Activated T-cell treated with anti-CD3 and anti-CD28 coated beads for 48 hours (primary cell): Measurements from ENCODE around the gene CYP17A1.
"Not testable (repeated sequence)": the region's sequence is repeated elsewhere in the genome, so short reads cannot be mapped to it uniquely, and the experiment has no call there.

ENCODE experiments used
- DNase-seq: peaks from one replicate; pipeline ENCODE4 v3.0.0-alpha.2; 2020; ENCODE audit warnings: low read depth

Gene CYP17A1

DNA sequence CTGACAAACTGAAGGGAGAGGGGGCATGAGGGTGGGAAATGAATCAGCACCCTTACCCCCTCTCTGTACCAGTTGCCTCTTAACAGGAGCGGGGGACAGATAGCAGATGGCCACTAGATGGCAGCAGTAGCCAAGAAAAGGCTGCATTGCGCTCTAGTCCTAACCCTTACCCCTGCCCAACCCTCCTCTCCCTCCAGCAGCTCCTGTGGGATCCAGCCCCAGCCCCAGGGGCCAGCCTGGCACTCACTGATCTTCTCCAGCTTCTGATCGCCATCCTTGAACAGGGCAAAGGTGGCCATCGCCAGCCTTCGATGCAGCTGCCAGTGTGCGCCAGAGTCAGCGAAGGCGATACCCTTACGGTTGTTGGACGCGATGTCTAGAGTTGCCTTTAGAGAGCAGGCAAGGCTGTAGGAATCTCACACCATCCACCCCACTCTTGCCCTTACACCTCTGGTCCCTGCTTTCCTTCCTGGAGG is 2.2 kb downstream of the CYP17A1 start:
- peak; percentile 54 for DNase-seq

DNA sequence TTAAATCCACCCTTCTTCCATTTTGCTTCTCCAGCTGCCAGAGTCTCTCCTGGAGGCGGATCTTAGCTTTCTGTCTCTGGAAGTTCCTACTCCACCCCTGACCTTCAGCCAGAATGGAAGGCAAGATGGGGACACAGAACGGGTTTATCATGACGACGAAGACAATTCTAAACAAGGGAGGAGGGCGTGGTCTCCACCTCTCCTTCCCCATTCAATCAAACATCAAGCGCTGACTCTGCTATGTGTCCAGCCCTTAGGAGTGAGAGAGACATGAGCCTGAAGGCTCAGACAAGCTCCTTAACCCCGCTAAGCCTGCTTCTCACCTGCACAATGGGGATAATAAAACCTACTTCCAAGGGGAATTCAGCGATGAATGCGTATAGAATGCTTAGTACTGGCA is 3.1 kb downstream of the CYP17A1 start:
- DNase-seq = no peak

DNA sequence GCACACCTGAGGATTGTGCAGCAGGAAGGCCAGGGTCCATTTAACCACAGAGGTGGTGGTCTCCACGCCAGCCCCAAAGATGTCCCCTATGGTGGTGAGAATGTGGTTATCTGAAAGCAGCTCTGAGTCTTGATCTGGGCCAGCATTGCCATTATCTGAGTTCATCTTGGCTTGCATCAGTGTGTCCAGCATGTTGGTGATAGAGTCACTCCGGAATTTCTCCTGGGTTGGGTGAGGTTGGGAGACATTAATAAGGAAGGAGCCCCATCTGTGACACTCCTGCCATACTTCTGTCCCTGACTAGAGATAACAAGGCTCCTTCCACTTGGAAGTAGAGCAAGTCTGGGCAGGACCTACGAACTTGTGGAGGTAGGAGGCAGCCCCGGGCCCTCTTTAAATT is 4.2 kb downstream of the CYP17A1 start:
- no peak for DNase-seq

DNA sequence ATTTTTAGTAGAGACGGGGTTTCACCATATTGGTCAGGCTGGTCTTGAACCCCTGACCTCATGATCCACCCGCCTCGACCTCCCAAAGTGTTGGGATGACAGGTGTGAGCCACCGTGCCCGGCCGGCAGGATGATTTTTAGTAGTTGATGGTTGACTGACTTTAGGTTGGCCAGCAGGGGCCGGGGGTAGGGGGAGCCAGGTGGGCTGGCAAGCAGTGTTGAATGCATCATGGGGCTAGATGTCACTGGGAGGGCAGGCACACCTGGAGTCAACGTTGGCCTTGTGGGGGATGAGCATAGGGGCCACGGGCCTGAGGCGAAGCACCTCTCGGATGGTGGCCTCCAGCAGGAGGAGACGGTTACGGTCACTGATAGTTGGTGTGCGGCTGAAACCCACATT is 5.0 kb downstream of the CYP17A1 start:
- DNase-seq = no peak

DNA sequence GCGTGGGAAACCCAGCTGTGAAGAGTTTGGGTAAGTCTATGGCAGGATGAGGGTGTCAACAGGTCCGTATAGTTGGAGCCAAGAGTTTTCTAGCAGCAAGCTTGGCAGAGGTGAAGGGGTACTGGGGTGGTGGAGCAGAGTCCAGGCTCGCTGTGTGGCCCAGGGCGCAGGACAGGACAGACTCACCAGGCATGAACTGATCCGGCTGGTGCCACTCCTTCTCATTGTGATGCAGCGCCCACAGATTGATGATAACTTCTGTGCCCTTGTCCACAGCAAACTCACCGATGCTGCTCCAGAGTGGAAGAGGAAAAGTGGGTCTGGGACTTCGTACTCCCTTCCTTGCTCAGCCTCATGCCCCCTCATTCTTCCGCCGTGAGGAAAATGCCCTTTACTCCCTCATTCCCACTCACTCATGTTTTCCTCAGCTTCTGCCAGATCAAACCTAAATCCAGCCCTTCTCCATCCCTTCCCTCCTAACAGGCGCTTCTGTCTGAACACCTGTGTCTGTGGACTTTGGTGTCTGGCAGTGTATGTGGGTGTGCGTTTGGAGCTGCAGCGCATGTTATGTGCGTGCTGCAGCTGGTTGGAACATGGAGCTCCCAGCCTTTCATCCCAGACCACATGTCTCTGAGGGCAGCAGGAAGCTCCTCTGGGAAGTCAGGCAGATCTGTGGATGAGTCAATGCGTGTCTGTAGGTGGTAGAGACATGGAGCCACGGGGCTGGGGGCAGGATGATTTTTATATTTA is 5.7 kb downstream of the CYP17A1 start:
- DNase-seq = no peak

DNA sequence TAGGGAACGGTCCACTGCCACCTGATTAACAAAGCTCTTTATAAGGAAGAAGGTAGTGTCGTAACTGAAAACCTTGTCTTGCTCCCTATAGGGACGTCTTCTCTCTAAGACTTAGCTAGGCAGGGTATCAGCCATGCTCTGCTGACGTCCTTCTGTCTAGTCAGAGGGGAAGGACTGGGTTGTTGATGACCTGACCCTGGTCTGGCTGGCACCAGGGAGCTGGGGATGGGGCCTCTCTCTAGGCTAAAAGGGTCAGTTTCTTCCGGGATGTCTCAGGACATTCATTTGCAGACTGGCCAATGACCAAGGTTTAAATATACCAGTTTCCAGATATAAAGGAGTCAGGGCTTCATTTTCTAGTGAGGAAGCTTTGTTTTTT is 9.6 kb downstream of the CYP17A1 start:
- no peak for DNase-seq

DNA sequence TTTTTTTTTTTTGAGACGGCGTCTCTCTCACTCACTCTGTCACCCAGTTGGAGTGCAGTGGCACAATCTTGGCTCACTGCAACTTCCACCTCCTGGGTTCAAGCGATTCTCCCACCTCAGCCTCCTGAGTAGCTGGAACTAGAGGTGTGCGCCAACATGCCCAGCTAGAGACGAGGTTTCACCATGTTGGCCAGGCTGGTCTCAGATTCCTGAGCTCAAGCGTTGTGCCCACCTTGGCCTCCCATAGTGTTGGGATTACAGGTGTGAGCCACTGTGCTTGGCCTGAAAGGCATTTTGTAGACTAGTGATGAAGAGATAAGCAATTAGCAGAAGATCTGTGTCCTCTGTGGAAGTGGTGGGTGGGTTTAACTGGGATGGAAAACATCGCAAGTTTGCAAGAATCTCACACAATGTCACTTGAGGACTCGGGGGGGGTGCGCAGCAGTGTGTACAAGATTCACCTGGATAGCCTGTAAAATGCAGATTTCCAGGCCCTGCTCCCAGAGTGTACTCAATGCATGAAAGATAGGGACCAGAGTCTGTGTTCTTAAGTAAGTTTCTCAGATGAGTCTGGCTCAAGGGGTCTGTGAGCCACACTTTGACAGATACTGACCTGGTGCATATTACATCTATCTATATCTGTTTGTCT is 10.9 kb downstream of the CYP17A1 start:
- no peak for DNase-seq

DNA sequence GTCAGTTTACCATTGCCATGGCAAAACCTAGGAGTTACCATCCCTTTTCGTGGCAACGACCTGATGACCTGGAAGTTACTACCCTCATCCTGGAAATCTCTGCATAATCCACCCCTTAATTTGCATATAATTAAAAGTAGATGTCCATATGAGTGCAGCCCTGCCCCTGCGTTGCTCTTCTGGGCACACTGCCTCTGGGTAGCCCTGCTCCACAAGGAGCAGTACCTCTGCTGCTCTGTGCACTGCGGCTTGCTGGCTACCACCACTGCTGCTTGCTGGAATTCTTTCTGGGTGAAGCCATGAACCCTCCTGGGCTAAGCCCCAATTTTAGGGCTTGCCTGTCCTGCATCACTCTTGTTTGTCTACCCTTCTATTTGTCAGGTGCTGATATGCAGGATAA is 12.5 kb downstream of the CYP17A1 start:
- no peak for DNase-seq

DNA sequence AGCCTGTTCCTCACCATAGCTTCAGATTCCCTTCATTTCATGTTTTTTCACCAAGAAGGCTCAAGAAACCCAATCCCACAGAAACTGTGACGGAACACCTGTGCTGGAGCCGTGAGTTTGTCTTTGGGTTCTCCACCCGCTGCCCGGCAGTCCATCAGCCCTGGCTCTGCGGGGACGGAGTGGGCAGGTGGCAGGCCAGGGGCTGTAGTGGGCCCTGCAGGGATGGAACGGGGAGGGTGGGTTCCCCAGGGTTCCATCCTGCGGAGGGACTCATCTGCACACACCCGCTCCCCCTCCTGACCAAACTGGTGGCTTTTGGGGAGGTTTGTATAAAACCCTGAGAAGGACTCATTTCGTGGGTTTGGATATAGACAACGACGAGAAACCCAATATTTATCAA is 15.0 kb downstream of the CYP17A1 start:
- DNase-seq = no peak

DNA sequence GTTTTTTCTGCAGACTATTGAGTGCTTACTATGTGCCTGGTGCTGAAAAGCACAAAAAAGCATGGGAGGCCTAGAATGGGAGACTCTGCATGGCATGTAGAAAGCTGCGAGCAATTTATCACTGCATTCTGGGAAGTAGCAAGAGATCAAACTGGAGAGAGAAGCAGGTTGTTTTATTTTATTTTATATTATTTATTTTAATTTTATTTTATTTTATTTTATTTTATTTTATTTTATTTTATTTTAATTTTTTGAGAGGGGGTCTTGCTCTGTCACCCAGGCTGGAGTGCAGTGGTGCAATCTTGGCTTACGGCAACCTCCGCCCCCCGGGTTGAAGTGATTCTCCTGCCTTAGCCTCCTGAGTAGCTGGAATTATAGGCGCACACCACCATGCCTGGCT is 17.2 kb downstream of the CYP17A1 start:
- not testable (repeated sequence) for DNase-seq

DNA sequence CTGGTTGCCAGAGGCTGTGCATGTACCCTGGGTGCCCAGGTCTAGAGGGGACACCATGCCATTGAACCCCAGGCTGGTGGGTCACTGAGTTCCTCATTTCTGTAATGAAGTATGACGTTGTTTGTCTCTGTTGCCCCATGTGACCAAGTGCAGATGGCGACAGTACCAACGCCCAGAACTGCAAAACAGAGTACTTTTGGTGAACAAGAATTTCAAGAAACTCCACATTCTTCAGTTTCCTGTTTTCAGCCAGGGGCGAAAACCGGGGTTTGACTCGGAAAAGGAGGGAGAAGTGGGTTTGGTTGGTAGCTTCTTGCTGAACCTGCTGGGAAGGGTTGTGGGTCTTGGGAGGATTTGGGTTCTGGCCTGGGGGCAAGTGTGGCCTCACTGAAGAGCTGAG is 18.2 kb downstream of the CYP17A1 start:
- DNase-seq = no peak

DNA sequence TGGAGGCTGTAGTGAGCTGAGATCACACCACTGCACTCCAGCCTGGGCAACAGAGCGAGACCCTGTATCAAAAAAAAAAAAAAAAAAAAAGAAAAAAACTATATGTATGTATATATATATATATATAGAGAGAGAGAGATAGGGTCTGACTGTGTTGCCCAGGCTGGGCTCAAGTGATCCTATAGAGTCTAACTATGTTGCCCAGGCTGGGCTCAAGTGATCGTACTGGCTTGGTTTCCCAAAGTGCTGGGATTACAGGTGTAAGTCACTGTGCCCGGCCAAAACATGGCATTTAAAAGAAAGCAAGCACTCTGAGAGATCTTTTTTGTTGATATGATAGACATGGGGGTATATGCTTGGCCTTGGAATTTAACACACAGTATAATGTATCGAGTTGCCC is 20.0 kb downstream of the CYP17A1 start:
- DNase-seq = no peak

DNA sequence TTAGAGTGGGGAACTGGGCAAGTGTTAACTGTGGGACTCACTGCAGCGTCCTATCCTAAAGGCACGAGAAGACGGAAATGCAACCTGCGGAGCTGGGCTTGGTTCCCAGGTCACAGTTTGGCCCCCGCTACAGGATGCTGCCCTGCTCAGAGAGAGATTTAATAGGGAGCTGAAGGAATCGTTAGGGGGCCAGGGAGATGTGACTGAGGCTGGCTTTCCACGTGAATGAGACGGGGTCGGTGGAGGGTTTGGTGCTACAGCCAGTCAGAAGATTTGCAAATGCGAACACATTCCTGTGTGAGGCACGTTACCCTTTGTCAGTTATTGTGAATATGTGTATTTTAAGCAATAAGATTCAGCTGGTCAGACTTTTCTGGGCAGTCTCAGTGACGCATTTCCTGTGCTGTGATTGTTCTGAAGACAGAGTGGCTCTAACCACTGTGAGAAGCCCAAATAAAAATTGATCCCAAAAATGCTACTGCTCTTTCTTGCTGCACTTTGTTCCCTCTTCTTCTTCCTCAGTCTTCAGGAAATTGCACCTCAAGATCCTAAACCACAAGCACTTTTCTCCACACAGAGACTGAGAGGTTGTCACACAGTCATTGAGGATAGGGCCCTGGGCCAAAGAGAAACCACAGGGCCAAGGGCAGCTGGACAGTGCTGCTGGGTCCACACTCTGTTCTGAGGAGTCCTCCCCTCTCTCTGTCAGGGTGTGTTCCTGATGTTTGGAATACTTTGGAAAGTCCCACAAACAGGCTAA is 21.2 kb downstream of the CYP17A1 start:
- DNase-seq = no peak

DNA sequence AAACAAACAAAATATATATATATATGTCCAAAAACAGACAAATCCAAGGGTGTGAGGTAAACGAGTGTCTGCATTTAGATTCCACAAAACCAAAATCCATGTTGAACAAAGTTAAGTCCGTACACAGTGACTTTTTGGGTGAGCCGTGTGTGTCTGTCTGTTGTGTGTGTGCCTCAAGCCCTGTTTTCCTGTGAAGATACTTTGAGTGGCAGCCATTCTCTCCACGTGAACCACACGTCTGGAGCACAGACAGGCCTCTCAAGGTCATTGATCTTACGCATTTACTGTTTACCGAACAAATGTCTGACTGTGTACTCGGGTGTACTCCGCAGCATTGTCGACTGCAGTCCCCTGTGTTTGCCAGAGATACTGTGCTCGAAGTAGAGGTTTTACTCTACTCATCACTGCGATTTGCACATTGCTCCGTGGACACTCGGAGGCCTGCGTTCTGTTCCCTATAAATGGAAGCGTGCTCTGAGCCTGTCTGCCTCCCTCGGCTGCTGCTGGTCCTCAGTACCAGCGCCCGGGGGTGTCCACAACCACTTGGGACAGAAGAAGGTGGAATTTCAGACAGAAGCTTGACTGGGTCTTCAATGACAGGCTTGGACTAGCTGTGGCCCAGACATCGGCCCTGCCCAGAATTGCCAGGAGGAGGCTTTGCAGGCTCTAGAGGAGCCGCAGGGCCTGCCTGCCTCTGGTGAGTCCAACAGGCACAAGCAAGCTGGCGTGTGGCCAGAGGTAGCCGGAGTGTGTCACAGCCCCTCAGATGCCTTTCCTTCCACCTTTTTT is 22.1 kb downstream of the CYP17A1 start:
- DNase-seq = no peak

DNA sequence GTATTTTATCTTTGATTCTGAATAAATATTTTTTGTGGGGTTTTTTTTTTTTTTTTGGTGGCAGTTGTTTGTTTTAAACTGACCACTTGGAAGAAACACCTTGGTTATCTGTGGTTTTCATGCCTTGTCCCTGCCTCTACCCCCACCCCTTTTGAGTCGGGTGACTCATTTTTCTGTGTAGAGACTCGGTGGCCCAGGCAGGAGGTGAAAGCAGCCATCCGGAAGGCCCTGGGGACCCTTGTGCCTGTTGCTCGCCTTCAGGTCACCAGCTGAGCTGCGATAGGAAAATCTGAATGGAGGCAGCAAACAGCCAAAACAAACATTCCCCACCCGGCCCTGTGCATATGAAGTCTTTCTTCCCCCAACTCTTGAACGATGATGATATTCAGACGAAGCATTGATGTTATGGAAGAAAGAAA is 22.8 kb downstream of the CYP17A1 start:
- DNase-seq = no peak

DNA sequence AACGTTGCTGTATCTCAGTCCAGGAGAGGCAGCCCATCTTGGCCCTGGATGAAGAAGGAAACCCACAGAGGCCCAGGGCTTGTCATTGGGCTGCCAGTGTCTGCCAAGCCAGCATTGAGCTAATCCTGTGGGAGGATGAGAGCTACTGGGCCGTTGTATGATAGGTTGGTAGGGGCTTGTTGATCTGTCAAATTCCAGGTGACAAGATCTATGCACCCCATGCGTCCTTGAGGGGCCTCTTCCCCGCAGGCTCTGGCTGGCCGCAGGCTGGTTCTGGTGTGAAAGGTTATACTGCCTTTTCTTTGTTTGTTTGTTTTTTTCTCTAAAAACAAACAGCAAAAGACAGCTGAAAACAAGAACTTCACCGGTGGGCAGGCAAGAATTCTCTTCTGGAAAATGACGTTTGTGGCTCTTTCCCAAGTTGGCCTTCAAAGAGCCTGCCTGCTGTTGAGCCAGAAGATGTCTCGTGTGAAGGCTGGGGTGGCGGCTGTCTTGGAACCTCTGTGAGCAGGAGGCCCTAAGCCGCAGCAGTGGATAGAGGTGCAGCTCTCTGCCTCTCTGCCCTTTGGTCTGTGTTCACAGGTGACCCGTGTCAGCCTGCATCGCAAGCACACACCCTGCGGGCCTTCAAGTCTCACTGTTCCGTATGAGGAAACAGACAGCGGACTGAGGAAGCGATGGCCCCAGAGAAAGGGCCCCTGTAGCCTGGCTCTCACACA is 23.3 kb downstream of the CYP17A1 start:
- no peak for DNase-seq

DNA sequence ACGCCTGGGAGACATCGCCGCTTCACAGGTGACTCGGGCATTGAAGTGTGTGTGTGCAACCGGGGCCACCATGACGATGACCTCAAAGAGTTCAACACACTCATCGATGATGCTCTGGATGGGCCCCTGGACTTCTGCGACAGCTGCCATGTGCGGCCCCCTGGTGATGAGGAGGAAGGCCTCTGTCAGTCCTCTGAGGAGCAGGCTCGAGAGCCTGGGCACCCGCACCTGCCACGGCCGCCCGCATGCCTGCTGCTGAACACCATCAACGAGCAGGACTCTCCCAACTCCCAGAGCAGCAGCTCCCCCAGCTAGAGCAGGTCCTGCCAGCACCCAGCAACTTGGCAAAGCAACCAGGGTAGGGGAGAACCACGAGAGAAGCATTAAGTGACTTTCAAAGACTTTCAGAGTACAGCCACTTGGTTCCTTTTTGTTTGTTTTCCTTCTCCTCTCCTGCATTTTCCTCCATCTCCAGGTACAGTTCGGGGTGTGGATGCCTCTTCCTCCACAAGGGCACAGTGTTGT is 24.1 kb downstream of the CYP17A1 start:
- no peak for DNase-seq

DNA sequence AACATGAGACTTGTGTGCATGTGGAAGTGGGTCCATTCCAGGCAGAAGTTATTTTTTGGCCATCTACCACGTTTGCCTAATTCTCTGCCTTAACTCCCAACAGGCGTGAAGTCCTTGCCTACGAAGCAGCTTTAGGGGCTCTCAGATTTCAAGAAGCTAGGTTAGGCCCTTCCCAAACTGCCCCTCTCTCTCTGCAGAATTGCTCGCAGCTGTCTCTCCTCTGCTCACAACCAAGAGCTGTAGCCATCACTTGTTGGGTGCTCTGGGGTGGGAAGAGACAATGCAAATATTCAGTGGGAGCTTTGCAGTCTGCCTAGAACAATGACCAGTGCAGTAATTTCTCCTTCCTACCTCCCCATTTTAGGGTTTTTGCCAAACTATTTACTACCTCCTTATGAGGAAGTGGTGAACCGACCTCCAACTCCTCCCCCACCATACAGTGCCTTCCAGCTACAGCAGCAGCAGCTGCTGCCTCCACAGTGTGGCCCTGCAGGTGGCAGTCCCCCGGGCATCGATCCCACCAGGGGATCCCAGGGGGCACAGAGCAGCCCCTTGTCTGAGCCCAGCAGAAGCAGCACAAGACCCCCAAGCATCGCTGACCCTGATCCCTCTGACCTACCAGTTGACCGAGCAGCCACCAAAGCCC is 24.9 kb downstream of the CYP17A1 start:
- DNase-seq = no peak

DNA sequence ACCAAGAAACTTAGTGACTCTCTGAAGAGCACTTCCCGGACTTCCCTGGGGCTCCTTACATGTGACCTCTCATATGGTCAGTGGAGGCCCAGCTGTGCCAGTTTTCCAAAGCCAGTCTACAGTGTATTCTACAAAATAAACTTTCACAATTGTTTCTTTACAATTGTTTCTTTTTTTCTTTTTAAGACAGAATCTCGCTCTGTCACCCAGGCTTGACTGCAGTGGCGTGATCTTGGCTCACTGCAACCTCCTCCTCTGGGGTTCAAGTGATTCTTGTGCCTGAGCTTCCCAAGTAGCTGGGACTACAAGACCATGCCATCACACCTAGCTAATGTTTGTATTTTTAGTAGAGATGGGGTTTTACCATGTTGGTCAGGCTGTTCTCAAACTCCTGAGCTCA is 25.9 kb downstream of the CYP17A1 start:
- no peak for DNase-seq

DNA sequence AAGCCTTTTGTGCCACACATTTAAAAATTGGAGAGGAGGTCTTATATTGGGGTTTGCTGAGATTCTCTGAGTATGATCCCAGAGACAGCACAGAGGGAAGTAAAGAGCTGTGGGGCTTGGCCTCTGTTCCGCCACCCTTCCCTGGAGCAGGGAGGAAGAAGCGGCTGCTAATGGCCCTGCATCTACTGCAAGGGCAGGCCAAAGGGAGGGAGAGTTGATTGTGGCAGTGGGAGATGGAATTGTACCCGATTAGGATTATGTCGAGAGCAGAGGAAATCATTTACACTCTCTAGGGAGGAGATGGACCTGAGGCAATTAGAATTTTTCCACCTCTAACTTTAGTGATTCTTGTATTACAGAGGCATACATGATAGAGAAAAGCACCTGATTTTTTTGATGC is 28.8 kb downstream of the CYP17A1 start:
- DNase-seq = no peak
